ENCODE data around the gene PDE6G.

GRCh38 chr17:81693509-81694210, 37.3 kb upstream of the PDE6G start:
- TF ChIP-seq CTCF (IDR thresholded peaks at IDR 0.05; ENCODE audit: poor library complexity) = no peak
- TF ChIP-seq EZH2 (IDR thresholded peaks at IDR 0.05; ENCODE audit: borderline replicate concordance) = no peak

All from hepatocyte (in vitro differentiated cells).